Gastroesophageal sphincter (tissue), 4 donors: Measurements from ENCODE around the gene NUP93. TPM values are rescaled to one million over a fixed set of nuclear protein-coding genes. Genes with fewer than 3 reads are reported as not detected.

Experiments
- ATAC-seq: fragments of 150-250 bp; one replicate; pipeline ENCODE4 v1.9.1; 2016; ENCODE audit warnings: mild to moderate bottlenecking, moderate library complexity
- H3K27ac ChIP-seq, 4 donors: fragments of 200-600 bp; sonication (generic) in 3 of 4; 1 replicate in 3 of 4; 2 replicates in 1 of 4; pipeline ENCODE4 v1.5.1; 2016 to 2019
- H3K27me3 ChIP-seq: fragments of 200-600 bp; sonication (generic); one replicate; pipeline ENCODE4 v1.5.1; 2019
- H3K36me3 ChIP-seq, 2 donors: fragments of 200-600 bp; sonication (generic); one replicate each; pipeline ENCODE4 v1.5.1; 2019; ENCODE audit warnings: control low read depth in 1 of 2
- H3K4me1 ChIP-seq, 3 donors: fragments of 200-600 bp; sonication (generic); 1 replicate in 2 of 3; 2 replicates in 1 of 3; pipeline ENCODE4 v1.5.1; 2016 to 2019; ENCODE audit warnings: control low read depth in 2 of 3
- H3K4me3 ChIP-seq, 2 donors: fragments of 200-600 bp; sonication (generic); one replicate each; pipeline ENCODE4 v1.5.1; 2019; ENCODE audit warnings: mild to moderate bottlenecking in 1 of 2, moderate library complexity in 1 of 2
- H3K9me3 ChIP-seq, 3 donors: fragments of 200-600 bp; sonication (generic); one replicate each; pipeline ENCODE4 v1.5.1; 2017 to 2019; ENCODE audit warnings: control low read depth in 2 of 3
- CTCF ChIP-seq, 4 experiments: fragments of 200-600 bp in 2 of 4; fragments of 450-650 bp in 2 of 4; sonication (generic) in 1 of 4; IDR thresholded peaks; one replicate each; pipeline ENCODE4 v1.5.1; 2017 to 2019; ENCODE audit warnings: antibody characterized with exemption in 4 of 4, mild to moderate bottlenecking in 2 of 4, moderate library complexity in 2 of 4
- EP300 ChIP-seq: sonication (generic); formaldehyde crosslinking; IDR thresholded peaks from one replicate; pipeline ENCODE4 v1.6.1; 2017; ENCODE audit warnings: antibody characterized with exemption, mild to moderate bottlenecking
- POLR2A ChIP-seq, 2 donors: fragments of 450-650 bp; IDR thresholded peaks; one replicate each; pipeline ENCODE4 v1.6.1; 2017; ENCODE audit warnings: antibody characterized with exemption in 2 of 2, mild to moderate bottlenecking in 2 of 2, moderate library complexity in 1 of 2
- POLR2AphosphoS5 ChIP-seq: sonication (generic); formaldehyde crosslinking; IDR thresholded peaks from one replicate; pipeline ENCODE4 v1.6.1; 2017; ENCODE audit warnings: antibody characterized with exemption
- WGBS, 2 donors: methylation state at CpG; one replicate each; pipeline ENCODE4 v1.1.5; 2018; ENCODE audit warnings: low coverage in 1 of 2; 5-methylcytosine and 5-hydroxymethylcytosine counted together
- total RNA-seq, 4 donors: library from RNA; depleted of rRNA; stranded (reverse); fragments of >200 nt; gene quantifications; one replicate each; pipeline ENCODE4 v1.1.0, GENCODE V29; 2016

The NUP93 gene
- total RNA-seq, 4 donors from 2014 or later: 37.6 to 39.3 (median 38.9) TPM

DNA sequence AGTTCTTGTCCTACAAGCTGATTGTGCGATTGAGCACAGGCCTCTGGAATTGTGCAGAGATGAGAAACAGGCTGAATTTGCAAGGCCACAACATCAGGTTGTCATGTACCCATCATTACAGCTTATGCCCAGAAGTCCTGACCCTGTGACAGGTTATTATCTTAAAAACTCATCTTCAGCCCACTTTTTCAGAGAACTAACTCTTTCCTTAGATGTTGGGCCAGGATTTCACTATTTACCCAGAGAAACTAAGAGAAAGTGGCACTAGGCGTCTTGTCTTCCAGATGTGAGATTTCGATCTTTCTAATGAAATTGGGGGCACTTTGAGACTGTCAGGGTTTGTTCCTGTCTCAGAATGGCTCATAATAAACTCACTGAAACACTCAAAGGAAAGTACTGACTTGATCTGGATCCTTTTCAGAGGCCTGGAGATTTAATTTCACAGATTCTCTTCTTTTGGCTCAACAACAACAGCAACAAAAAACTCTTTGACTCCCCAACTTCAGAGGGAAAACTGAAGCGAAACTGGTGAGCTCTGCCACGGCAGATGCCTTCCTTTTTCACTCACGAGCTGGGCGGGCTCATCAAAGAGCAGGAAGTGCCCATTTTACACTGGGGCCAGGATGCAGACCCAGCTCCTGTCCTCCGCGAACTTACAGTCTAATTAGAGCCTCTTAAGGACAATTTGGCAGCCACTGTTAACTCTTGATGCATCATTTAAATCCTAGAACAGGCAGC is 117.4 kb downstream of the NUP93 start:
- TF ChIP-seq EP300 (no peak), POLR2A (IDR thresholded peaks at IDR 0.05) (no peak), CTCF (IDR thresholded peaks at IDR 0.05) (no peak), POLR2AphosphoS5 (no peak)
- H3K27ac ChIP-seq: peak overlapping the region in 2 of 4 donors; percentile 18 to 43
- no peak overlapping the region for H3K4me3 ChIP-seq
- no peaks in the 10 kb centered on the region for H3K9me3 ChIP-seq
- H3K4me1 ChIP-seq: peaks cover 0 to 26% (median 0%) of the 10 kb centered on the region in 3 donors
- H3K36me3 ChIP-seq: peaks cover 0 to 35% of the 10 kb centered on the region in 2 donors
- no peak for ATAC-seq
- 54 to 90% methylated on average over 6 to 9 of the region's 9 CpGs for WGBS, 2 donors
- H3K27me3 ChIP-seq: no peaks in the 10 kb centered on the region

DNA sequence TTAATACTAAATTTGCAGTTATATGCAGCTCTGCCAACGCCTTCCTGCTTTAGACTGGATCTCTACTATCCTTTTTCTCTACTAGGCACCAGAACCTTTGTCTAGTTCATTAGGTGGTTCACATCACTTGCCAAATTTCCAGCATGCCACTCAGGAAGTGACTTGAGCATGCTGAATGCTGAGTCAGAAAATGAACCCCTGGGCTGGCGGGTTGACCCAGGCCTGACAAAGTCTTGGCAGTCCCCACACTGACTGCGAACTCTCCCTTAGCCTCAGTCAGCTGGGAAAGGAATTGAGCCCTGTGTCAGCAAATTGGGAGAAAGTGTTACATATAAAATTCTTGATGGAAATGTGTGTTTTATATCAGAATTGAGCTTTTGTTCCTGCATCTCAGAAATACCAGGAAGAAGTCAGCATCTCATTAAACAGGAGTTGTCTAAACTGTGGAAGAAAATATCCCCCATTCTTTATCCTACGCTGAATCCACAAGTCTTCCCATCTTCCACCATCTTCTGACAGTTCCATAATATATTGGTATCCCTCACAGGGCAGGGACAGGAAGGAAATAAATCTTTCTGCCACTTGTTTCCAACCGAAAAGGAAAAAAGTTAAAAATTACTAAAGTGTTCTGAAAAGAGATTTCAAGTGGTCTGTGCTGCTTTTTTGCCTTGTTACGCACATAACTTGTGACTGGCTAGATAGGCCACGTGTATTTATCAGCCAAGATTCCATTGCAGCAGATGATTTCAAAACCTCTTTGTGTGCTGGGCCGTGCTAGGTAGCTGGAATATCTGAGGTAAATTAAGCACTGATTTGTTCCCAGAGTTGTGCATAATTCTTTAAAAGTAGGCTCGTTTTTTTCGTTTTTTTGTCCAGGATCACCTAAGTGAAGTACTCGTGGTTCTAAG is 118.4 kb downstream of the NUP93 start:
- peak overlapping the region in 2 of 4 donors; percentile 18 to 43 for H3K27ac ChIP-seq
- no peaks in the 10 kb centered on the region for H3K9me3 ChIP-seq
- WGBS, 2 donors: 71 to 77% methylated on average over 9 of the region's 11 CpGs

DNA sequence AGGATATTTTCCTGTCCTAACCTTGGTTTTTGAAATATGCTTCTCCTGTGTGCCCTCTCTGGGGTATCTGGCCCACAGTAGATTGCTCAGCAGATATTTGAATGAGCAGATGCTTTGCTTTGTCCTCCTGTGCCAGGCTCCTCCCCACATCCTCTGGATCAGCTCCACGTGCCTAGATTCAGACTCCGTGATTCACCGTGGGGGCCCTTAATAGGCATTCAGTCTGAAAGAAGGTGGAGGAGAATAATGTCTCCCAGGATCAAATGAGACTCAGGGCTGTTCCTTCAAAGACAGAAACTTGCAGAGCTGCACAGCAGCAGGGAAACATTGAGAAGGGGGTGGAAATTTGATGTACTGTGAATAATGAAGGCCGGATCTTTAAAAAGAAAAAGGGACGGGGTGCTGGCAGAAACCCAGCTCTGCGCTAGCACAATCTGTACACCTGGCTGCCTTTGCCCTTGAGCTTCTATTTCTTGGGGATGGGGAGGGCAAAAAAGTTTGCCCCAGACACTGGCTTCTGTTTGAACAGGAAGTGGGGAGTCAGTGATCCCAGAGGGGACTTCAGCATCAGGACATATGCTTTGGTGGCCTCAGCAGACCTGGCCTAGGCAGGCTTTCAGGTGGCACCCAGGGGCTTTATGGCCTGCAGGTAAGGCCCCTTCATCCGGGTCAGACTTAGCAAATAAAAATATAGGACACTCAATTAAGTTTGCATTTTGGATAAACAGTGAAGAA is 119.2 kb downstream of the NUP93 start:
- TF ChIP-seq POLR2AphosphoS5 (no peak), POLR2A (IDR thresholded peaks at IDR 0.05) (no peak), CTCF (IDR thresholded peaks at IDR 0.05) (no peak), EP300 (no peak)
- WGBS, 2 donors: 59 to 66% methylated on average over 4 of the region's 7 CpGs
- Histone ChIP-seq H3K4me1 (peaks cover 0 to 26% (median 0%) of the 10 kb centered on the region in 3 donors), H3K36me3 (peaks cover 0 to 17% of the 10 kb centered on the region in 2 donors), H3K9me3 (no peaks in the 10 kb centered on the region), H3K4me3 (no peak overlapping the region), H3K27me3 (no peaks in the 10 kb centered on the region), H3K27ac (no peak overlapping the region)
- no peak for ATAC-seq

More for the DNA sequence above, 118.4 kb downstream of the NUP93 start:
- no peak for ATAC-seq
- TF ChIP-seq POLR2AphosphoS5 (no peak), EP300 (no peak), POLR2A (IDR thresholded peaks at IDR 0.05) (no peak), CTCF (IDR thresholded peaks at IDR 0.05) (no peak)
- H3K36me3 ChIP-seq: peaks cover 0 to 26% of the 10 kb centered on the region in 2 donors
- H3K4me1 ChIP-seq: peaks cover 0 to 26% (median 0%) of the 10 kb centered on the region in 3 donors
- H3K4me3 ChIP-seq: no peak overlapping the region
- no peaks in the 10 kb centered on the region for H3K27me3 ChIP-seq

DNA sequence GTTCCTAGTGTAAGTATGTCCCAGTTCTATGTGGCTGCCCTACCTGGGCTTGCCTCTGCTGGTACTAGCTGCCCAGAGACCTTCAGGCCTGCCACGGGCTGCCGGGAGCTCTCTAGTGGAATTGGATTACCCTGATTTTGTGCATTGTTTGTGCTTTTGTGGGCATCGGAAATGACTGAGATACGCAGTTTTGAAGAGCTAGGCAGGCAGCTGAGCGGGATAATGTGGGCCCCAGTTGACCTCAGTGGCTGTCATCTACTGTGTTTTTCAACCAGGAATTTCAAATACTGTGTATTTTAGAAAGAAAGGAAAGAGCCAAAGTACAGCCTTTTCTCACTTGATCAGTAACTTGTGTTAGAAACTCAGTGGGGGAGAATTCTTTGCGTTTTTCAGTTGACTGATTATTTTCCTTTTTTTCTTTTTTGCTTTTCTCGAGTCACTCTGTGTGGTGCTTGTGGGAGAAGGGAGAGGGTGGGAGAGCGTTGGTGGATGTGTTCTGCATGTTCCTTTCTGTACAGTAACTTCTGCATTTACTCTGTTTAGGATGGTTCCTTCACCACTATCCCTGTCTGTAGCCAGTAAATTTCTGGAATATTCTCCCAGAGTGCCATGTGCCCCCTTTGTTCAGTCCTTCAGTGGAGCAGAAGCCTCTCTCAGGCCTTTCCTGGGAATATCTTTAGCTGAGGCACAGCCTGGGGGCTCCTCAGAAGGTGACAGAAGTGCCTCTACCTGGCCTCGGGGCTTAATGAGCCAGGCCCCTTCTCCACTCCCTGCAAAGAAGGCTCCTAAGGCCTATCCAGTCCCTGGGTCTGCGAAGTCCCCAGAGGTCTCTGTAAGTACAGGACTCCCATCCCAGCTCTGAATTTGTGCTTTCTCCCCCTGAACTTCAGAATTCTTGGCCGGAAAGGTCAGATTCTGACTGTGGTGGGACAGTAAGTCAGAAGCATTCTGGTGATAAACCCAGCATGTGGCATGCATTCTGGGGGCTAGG is 120.1 kb downstream of the NUP93 start:
- Histone ChIP-seq H3K4me1 (peaks cover 0 to 26% (median 0%) of the 10 kb centered on the region in 3 donors), H3K27ac (no peak overlapping the region), H3K36me3 (peaks cover 0 to 9% of the 10 kb centered on the region in 2 donors), H3K9me3 (no peaks in the 10 kb centered on the region), H3K27me3 (no peaks in the 10 kb centered on the region), H3K4me3 (no peak overlapping the region)
- ATAC-seq: no peak
- 86 to 93% methylated on average over 4 to 8 of the region's 11 CpGs for WGBS, 2 donors
- no peak for TF ChIP-seq POLR2A (IDR thresholded peaks at IDR 0.05)
- no peak for TF ChIP-seq CTCF (IDR thresholded peaks at IDR 0.05)
- TF ChIP-seq POLR2AphosphoS5: no peak
- no peak for TF ChIP-seq EP300
